Prostate gland (tissue), 2 donors: ENCODE results near the gene SH2D7.

Source experiments
- POLR2A ChIP-seq: fragments of 450-650 bp; IDR thresholded peaks from one replicate; pipeline ENCODE4 v1.6.1; 2016; ENCODE audit warnings: antibody characterized with exemption, mild to moderate bottlenecking
- POLR2AphosphoS5 ChIP-seq: sonication (generic); formaldehyde crosslinking; IDR thresholded peaks from one replicate; pipeline ENCODE4 v1.6.1; 2017; ENCODE audit warnings: antibody characterized with exemption
- TF ChIP-seq, protein P1 (sequence below), 4 experiments: fragments of 200-600 bp in 2 of 4; fragments of 450-650 bp in 2 of 4; sonication (generic) in 2 of 4; IDR thresholded peaks; 1 replicate in 3 of 4; 2 replicates in 1 of 4; pipeline ENCODE4 v1.5.1; 2016 to 2019; ENCODE audit warnings: antibody characterized with exemption in 4 of 4, mild to moderate bottlenecking in 2 of 4, moderate library complexity in 2 of 4

DNA sequence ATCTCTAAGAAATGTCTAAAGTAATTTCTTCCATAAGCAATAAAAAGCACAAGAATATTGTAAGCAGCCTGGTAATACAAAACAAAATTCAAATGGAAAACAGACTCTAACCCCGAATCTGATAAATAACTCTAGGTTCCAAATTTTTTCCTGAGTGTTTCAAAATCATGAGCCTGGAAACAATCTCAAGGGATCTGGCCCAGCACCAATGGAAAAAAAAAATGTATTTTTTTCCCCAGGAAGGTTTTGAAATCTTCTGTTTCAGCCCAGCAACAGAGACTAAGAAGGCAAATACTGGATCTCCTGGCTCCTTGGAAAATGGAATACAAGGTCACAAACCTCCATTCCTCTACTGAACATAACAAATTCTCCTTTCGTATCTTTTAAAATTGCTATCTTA, 27.8 kb upstream of the SH2D7 start:
- TF ChIP-seq, protein P1, sequence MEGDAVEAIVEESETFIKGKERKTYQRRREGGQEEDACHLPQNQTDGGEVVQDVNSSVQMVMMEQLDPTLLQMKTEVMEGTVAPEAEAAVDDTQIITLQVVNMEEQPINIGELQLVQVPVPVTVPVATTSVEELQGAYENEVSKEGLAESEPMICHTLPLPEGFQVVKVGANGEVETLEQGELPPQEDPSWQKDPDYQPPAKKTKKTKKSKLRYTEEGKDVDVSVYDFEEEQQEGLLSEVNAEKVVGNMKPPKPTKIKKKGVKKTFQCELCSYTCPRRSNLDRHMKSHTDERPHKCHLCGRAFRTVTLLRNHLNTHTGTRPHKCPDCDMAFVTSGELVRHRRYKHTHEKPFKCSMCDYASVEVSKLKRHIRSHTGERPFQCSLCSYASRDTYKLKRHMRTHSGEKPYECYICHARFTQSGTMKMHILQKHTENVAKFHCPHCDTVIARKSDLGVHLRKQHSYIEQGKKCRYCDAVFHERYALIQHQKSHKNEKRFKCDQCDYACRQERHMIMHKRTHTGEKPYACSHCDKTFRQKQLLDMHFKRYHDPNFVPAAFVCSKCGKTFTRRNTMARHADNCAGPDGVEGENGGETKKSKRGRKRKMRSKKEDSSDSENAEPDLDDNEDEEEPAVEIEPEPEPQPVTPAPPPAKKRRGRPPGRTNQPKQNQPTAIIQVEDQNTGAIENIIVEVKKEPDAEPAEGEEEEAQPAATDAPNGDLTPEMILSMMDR (IDR thresholded peaks at IDR 0.05) = no peak
- TF ChIP-seq POLR2A (no peak), POLR2AphosphoS5 (no peak)
